HG03064 (cell line): Measurements from ENCODE around the gene ADGRA1.
"Not testable (repeated sequence)": the region's sequence is repeated elsewhere in the genome, so short reads cannot be mapped to it uniquely, and the experiment has no call there.

ENCODE experiments used
- ATAC-seq: cut with Tn5 transposase; IDR thresholded peaks from one replicate; pipeline ENCODE4 v1.9.1; 2021; ENCODE audit warnings: low read depth; ENCODE audit not compliant: unreplicated experiment

ADGRA1 gene

GRCh38 chr10:133174689-133175263 is 87.1 kb downstream of the ADGRA1 start:
- no peak for ATAC-seq

DNA sequence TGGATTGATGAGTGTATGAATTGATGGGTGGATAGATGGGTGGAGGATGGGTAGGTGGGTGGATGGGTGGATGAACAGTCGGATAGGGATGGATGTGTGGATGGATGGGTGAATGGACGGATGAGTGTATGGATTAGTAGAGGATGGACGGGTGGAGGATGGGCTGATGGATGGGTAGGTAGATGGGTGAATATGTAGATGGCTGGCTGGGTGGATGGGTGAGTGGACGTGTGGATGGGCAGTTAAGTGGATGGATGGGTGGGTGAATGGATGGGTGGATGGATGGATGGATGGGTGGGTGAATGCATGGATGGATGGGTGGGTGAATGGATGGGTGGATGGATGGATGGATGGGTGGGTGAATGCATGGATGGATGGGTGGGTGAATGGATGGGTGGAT is 87.9 kb downstream of the ADGRA1 start:
- ATAC-seq = not testable (repeated sequence)

DNA sequence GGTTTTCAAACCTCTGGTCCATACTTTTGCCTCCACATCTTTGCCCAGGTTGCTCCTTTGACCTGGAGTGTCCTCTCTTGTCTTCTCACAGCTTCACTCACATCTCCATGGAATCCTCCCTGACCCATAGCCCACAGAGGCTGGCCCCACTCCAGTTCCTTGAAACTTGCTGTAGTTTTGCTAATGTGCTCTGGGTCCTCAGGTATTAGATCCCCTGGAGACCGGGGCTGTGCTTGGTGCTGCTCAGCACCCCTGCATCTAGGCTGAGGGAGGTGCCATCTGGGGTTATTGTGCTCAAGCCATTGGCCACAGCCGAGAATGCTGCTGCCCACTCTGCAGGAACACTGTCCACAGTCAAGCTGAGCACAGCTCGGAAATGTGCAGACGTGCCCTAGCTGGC is 88.8 kb downstream of the ADGRA1 start:
- ATAC-seq = no peak

DNA sequence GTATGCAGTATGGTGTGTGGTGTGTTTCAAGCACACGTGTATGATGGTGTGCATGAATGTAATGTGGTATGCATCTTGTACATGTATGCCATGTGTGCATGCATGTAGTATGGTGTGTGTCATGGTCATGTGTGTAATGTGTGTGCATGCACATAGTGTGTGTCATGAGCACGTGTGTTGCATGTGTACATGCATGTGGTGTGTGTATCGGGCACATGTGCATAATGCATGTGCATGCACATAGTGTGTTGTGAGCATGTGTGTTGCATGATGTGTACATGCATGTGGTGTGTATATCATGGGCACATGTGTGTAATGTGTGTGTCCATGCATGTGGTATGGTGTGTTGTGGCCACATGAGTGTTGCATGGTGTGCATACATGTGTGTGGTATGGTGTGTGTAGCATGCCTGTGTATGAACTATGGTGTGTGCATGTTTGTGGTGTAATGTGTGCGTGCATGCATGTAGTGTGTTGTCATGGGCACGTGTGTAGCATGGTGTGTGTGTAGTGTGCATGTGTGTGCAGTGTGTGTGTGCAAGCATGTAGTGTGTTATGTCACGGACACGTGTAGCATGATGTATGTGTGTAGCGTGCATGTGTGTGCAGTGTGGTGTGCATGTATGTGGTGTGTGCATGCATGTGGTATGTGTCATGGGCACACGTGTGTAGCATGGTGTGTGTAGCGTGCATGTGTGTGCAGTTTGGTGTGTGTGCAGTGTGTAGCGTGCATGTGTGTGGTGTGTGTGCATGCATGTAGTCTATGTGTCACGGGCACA is 89.8 kb downstream of the ADGRA1 start:
- no peak for ATAC-seq

- ATAC-seq = no peak
Observed at GRCh38 chr10:133178357-133179127, 90.8 kb downstream of the ADGRA1 start.

DNA sequence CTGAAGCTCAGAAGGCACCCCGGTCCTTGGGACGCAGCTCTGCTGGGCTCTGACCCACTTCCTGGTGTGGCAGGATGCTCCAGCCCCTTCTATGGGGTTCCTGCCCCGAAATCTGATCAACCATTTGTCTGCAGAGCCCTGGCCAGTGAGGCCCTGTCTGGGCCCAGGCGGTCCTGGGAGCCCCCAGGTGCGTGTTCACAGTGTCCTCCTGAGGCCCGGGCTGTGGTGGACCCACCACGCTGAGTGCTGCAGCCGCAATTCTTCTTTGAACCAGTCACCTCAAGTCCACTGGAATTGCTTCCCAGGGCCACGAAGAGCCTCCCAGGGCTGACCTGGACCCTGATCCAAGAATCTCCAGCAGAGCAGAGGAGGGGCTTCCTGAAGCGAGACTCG is 91.4 kb downstream of the ADGRA1 start:
- no peak for ATAC-seq

DNA sequence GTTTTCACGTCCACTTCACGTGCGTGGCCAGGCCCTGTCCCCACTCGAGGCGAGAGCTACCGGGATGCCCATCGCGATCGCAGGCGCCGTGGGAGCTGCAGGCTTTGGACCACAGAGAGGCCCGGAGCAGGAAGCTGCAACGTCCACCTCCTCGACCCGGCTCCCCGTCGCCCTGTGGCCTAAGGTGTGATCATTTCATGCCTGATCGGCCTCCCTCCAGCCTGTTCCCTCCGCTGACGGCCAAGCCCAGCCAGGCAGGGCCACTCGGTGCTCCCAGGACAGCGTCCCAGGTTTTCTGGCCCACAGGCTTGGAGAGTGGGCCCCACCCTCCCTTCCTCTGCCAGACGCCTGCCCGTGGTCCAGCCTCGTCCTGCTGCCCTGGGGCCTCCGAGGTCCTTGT is 91.9 kb downstream of the ADGRA1 start:
- ATAC-seq = no peak

DNA sequence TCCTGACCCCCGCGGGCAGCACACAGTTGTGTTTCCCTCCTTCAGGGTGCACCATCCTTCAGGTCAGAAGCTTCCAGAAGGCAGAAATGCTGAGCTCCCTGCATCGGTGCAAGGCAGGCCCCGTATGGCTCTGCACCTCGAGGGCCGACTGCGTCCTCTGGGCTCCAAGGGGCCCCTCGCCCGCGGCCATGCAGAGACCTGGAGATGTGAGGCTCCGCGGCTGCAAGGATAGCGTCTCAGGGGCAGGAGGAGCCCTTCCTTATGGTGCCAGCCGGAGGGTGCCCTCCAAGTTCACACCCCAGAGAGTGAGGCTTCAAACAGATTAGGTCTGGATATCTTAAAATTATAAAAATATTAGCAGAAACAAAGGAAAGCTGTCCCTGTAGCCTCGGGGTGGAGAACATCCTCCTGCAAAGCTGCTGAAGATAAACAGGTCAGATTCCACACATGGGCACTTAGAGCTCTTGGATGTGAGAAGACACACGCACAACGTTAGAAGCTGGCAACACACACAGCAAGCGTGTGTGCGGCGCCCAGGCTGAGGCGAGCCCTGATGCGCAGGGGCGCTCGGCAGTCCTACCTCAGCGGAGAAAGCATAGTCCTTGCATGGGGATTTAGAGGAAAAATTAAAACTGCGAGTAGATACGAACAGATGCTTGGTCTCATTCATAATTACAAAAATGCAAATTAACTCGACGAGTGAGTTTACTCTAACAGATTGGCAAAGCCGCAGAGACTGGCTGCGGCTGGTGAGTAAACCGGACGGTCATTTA is 92.7 kb downstream of the ADGRA1 start:
- ATAC-seq = no peak

GRCh38 chr10:133180965-133181639 is 93.4 kb downstream of the ADGRA1 start:
- ATAC-seq = no peak
